ENCODE measurements around the gene C6orf47. TPM values are rescaled to one million over a fixed set of nuclear protein-coding genes. Genes with fewer than 3 reads are reported as not detected.

C6orf47 gene
- total and polyA plus RNA-seq, 2 of the 13 experiments (the other 11 are each of a cell fraction or from before 2014, with no cell fraction given): 1.7 to 18.1 TPM

DNA sequence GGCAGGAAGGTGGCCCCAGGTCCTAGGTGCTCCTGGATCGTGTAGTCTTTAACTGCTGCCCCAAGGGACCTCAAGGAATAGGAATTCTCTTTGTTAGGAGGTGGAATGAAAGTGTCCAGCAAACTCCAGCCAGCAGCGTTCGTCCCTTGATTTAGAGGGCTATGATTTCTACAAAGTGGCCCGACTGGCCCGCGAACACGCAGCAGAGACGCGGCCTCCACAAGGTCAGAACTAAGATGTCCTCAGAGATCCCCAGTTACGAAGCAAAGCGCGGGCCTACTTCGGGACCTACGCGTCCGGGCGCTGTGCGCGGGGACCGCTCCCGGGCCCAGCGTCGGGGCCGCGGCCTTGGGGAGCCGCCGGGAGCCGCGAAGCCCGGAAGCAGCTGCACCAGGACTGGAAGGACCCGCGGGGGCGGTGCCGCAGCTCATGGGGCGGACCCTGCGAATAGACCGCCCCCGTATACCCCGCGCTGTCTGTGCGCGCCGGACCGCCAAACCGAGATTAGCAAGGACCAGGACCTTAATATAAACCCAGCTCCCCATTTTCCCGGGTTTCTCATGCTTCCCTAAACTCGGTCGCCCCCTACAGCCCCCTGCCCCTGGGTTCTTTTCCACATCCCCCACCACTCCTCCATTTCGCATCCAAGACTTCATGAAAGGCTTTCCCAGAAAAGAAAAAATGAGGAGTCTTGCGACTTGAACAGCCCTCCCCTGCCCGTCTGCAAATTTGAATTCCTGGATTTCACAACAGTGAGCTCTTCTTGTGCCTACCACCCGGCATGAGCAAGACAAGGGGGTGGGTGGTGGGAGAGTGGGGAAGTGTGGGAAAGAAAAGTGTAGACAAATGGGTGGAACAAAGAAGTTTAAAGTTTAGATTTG lies at the start of gene C6orf47 (continued):
- TF ChIP-seq, protein P1, sequence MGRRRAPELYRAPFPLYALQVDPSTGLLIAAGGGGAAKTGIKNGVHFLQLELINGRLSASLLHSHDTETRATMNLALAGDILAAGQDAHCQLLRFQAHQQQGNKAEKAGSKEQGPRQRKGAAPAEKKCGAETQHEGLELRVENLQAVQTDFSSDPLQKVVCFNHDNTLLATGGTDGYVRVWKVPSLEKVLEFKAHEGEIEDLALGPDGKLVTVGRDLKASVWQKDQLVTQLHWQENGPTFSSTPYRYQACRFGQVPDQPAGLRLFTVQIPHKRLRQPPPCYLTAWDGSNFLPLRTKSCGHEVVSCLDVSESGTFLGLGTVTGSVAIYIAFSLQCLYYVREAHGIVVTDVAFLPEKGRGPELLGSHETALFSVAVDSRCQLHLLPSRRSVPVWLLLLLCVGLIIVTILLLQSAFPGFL (CRISPR knock-in tag; IDR thresholded peaks at IDR 0.05): 0 out of 2 replicates have a peak, but pooled peaks have one; percentile 88
- TF ChIP-seq ZNF605 (CRISPR knock-in tag; IDR thresholded peaks at IDR 0.05) (0 out of 2 replicates have a peak, but pooled peaks have one; percentile 21), TAF1 (CRISPR knock-in tag; IDR thresholded peaks at IDR 0.05) (peak; percentile 86), KLF11 (CRISPR knock-in tag; IDR thresholded peaks at IDR 0.05) (0 out of 2 replicates have a peak, but pooled peaks have one; percentile 21), FOXA3 (CRISPR knock-in tag; IDR thresholded peaks at IDR 0.05) (peak; percentile 63), PATZ1 (CRISPR knock-in tag; IDR thresholded peaks at IDR 0.05) (peak; percentile 70), GZF1 (CRISPR knock-in tag; IDR thresholded peaks at IDR 0.05) (peak; percentile 42; the same call in 1 of the 2 replicates), ZBTB7A (CRISPR knock-in tag; IDR thresholded peaks at IDR 0.05) (peak; percentile 60; the same call in 1 of the 2 replicates), EZH2 (conservative IDR thresholded peaks at IDR 0.05; ENCODE audit: low read depth, low read length) (no peak), EED (CRISPR knock-in tag; IDR thresholded peaks at IDR 0.05) (no peak), HMGA1 (CRISPR knock-in tag; conservative IDR thresholded peaks at IDR 0.05) (no peak), FOSL1 (CRISPR knock-in tag; IDR thresholded peaks at IDR 0.05; ENCODE audit: borderline replicate concordance) (peak; percentile 45; the same call in 1 of the 2 replicates), ZNF619 (CRISPR knock-in tag; IDR thresholded peaks at IDR 0.05) (0 out of 2 replicates have a peak, but pooled peaks have one; percentile 64), ZNF160 (CRISPR knock-in tag; IDR thresholded peaks at IDR 0.05) (peak; percentile 87; the same call in 1 of the 2 replicates), ZNF264 (CRISPR knock-in tag; IDR thresholded peaks at IDR 0.05) (peak; percentile 44; the same call in 1 of the 2 replicates)
- TF ChIP-seq, protein P2, sequence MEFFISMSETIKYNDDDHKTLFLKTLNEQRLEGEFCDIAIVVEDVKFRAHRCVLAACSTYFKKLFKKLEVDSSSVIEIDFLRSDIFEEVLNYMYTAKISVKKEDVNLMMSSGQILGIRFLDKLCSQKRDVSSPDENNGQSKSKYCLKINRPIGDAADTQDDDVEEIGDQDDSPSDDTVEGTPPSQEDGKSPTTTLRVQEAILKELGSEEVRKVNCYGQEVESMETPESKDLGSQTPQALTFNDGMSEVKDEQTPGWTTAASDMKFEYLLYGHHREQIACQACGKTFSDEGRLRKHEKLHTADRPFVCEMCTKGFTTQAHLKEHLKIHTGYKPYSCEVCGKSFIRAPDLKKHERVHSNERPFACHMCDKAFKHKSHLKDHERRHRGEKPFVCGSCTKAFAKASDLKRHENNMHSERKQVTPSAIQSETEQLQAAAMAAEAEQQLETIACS (CRISPR knock-in tag; IDR thresholded peaks at IDR 0.05): peak; percentile 78
- TF ChIP-seq, protein P3, sequence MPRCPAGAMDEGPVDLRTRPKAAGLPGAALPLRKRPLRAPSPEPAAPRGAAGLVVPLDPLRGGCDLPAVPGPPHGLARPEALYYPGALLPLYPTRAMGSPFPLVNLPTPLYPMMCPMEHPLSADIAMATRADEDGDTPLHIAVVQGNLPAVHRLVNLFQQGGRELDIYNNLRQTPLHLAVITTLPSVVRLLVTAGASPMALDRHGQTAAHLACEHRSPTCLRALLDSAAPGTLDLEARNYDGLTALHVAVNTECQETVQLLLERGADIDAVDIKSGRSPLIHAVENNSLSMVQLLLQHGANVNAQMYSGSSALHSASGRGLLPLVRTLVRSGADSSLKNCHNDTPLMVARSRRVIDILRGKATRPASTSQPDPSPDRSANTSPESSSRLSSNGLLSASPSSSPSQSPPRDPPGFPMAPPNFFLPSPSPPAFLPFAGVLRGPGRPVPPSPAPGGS (CRISPR knock-in tag; IDR thresholded peaks at IDR 0.05): peak; percentile 87
- TF ChIP-seq, protein P4, sequence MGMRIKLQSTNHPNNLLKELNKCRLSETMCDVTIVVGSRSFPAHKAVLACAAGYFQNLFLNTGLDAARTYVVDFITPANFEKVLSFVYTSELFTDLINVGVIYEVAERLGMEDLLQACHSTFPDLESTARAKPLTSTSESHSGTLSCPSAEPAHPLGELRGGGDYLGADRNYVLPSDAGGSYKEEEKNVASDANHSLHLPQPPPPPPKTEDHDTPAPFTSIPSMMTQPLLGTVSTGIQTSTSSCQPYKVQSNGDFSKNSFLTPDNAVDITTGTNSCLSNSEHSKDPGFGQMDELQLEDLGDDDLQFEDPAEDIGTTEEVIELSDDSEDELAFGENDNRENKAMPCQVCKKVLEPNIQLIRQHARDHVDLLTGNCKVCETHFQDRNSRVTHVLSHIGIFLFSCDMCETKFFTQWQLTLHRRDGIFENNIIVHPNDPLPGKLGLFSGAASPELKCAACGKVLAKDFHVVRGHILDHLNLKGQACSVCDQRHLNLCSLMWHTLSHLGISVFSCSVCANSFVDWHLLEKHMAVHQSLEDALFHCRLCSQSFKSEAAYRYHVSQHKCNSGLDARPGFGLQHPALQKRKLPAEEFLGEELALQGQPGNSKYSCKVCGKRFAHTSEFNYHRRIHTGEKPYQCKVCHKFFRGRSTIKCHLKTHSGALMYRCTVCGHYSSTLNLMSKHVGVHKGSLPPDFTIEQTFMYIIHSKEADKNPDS (CRISPR knock-in tag; IDR thresholded peaks at IDR 0.05): 0 out of 2 replicates have a peak, but pooled peaks have one; percentile 56
- TF ChIP-seq, protein P5, sequence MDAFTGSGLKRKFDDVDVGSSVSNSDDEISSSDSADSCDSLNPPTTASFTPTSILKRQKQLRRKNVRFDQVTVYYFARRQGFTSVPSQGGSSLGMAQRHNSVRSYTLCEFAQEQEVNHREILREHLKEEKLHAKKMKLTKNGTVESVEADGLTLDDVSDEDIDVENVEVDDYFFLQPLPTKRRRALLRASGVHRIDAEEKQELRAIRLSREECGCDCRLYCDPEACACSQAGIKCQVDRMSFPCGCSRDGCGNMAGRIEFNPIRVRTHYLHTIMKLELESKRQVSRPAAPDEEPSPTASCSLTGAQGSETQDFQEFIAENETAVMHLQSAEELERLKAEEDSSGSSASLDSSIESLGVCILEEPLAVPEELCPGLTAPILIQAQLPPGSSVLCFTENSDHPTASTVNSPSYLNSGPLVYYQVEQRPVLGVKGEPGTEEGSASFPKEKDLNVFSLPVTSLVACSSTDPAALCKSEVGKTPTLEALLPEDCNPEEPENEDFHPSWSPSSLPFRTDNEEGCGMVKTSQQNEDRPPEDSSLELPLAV (CRISPR knock-in tag; conservative IDR thresholded peaks at IDR 0.05; ENCODE audit: low read depth): no peak

Data from HepG2 (cell line).